ENCODE data around the gene ADCY1. TPM values are rescaled to one million over a fixed set of nuclear protein-coding genes. Genes with fewer than 3 reads are reported as not detected.
"Not testable (repeated sequence)": the region's sequence is repeated elsewhere in the genome, so short reads cannot be mapped to it uniquely, and the experiment has no call there.

ADCY1 gene
- total RNA-seq, 3 donors from 2014 or later (not counting 1 experiment from before 2014, with no cell fraction given), result 0.02 to 0.15 TPM; not detected in 1

- Mint-ChIP-seq H3K4me1 (peaks cover 22 to 31% of the 10 kb centered on the region in 2 donors), H3K27ac (no peak overlapping the region), H3K36me3 (peaks cover 13% of the 10 kb centered on the region), H3K9me3 (no peaks in the 10 kb centered on the region), H3K27me3 (ENCODE audit: low read depth in 2 of 2) (no peaks in the 10 kb centered on the region), H3K4me3 (no peak overlapping the region)
- WGBS (ENCODE audit: insufficient coverage), result 98% methylated on average over 3 of the region's 3 CpGs
- Histone ChIP-seq H3K4me1 (ENCODE audit: control insufficient read depth, insufficient read depth, low read length) (peaks cover 27% of the 10 kb centered on the region), H3K27ac (ENCODE audit: low read length) (no peak overlapping the region), H3K27me3 (ENCODE audit: control insufficient read depth, insufficient read depth, low read length) (no peaks in the 10 kb centered on the region), H3K36me3 (ENCODE audit: control insufficient read depth, insufficient read depth, low read length) (peaks cover 18% of the 10 kb centered on the region), H3K9me3 (ENCODE audit: control insufficient read depth, insufficient read depth, low read length) (no peaks in the 10 kb centered on the region), H3K4me3 (ENCODE audit: low read length) (no peak overlapping the region)
- intact Hi-C loops (cut with micrococcal nuclease), result no loop called here
- TF ChIP-seq CTCF (IDR thresholded peaks at IDR 0.05), result no peak
- ATAC-seq (no peak), DNase-seq (no peak)
Measured at GRCh38 chr7:45720989-45721388, 146.8 kb downstream of the ADCY1 start.

- 94% methylated on average over 22 of the region's 22 CpGs for WGBS (ENCODE audit: insufficient coverage)
- no peaks in the 10 kb centered on the region for H3K9me3 Mint-ChIP-seq
- H3K27ac Mint-ChIP-seq, result no peak overlapping the region
- no peak for TF ChIP-seq CTCF (IDR thresholded peaks at IDR 0.05)
- Histone ChIP-seq H3K4me1 (ENCODE audit: control insufficient read depth, insufficient read depth, low read length) (peaks cover 22% of the 10 kb centered on the region), H3K4me3 (ENCODE audit: low read length) (no peak overlapping the region), H3K27me3 (ENCODE audit: control insufficient read depth, insufficient read depth, low read length) (no peaks in the 10 kb centered on the region), H3K36me3 (ENCODE audit: control insufficient read depth, insufficient read depth, low read length) (peaks cover 24% of the 10 kb centered on the region), H3K27ac (ENCODE audit: low read length) (no peak overlapping the region), H3K9me3 (ENCODE audit: control insufficient read depth, insufficient read depth, low read length) (no peaks in the 10 kb centered on the region)
- H3K27me3 Mint-ChIP-seq (ENCODE audit: low read depth in 2 of 2), result no peaks in the 10 kb centered on the region
- no peak for DNase-seq
- no peak for ATAC-seq
- no peak overlapping the region for H3K4me3 Mint-ChIP-seq
- H3K36me3 Mint-ChIP-seq, result peaks cover 13% of the 10 kb centered on the region
- intact Hi-C loops (cut with micrococcal nuclease), result no loop called here
- H3K4me1 Mint-ChIP-seq, result peaks cover 15 to 24% of the 10 kb centered on the region in 2 donors
Measured at GRCh38 chr7:45721686-45722598, 147.8 kb downstream of the ADCY1 start.

- H3K36me3 Mint-ChIP-seq, result peaks cover 23% of the 10 kb centered on the region
Measured at GRCh38 chr7:45725231-45725630, 151.1 kb downstream of the ADCY1 start.

GRCh38 chr7:45726883-45727282, 152.7 kb downstream of the ADCY1 start:
- no peaks in the 10 kb centered on the region for H3K9me3 Mint-ChIP-seq
- no peak overlapping the region for H3K27ac ChIP-seq (ENCODE audit: low read length)
- ATAC-seq (no peak), DNase-seq (no peak)
- no peak overlapping the region for H3K4me3 ChIP-seq (ENCODE audit: low read length)
- no peaks in the 10 kb centered on the region for H3K27me3 ChIP-seq (ENCODE audit: control insufficient read depth, insufficient read depth, low read length)
- H3K4me1 Mint-ChIP-seq, result no peaks in the 10 kb centered on the region
- no peak overlapping the region for H3K4me3 Mint-ChIP-seq
- peaks cover 32% of the 10 kb centered on the region for H3K36me3 ChIP-seq (ENCODE audit: control insufficient read depth, insufficient read depth, low read length)
- H3K4me1 ChIP-seq (ENCODE audit: control insufficient read depth, insufficient read depth, low read length), result no peaks in the 10 kb centered on the region
- whole genome bisulfite sequencing (ENCODE audit: insufficient coverage), result 97% methylated on average over 29 of the region's 29 CpGs
- H3K36me3 Mint-ChIP-seq, result peaks cover 23% of the 10 kb centered on the region
- no peak overlapping the region for H3K27ac Mint-ChIP-seq
- no peak for TF ChIP-seq CTCF (IDR thresholded peaks at IDR 0.05)
- H3K9me3 ChIP-seq (ENCODE audit: control insufficient read depth, insufficient read depth, low read length), result no peaks in the 10 kb centered on the region
- intact Hi-C loops (cut with micrococcal nuclease), result no loop called here
- H3K27me3 Mint-ChIP-seq (ENCODE audit: low read depth in 2 of 2), result no peaks in the 10 kb centered on the region

More at GRCh38 chr7:45725231-45725630, 151.1 kb downstream of the ADCY1 start:
- H3K9me3 Mint-ChIP-seq; ATAC-seq; H3K27ac Mint-ChIP-seq; H3K9me3 ChIP-seq (ENCODE audit: control insufficient read depth, insufficient read depth, low read length); intact Hi-C loops (cut with micrococcal nuclease); H3K4me1 Mint-ChIP-seq; H3K27ac ChIP-seq (ENCODE audit: low read length); H3K4me3 ChIP-seq (ENCODE audit: low read length); H3K27me3 Mint-ChIP-seq (ENCODE audit: low read depth in 2 of 2); H3K4me1 ChIP-seq (ENCODE audit: control insufficient read depth, insufficient read depth, low read length); DNase-seq; H3K27me3 ChIP-seq (ENCODE audit: control insufficient read depth, insufficient read depth, low read length); H3K4me3 Mint-ChIP-seq: not testable (repeated sequence)
- H3K36me3 ChIP-seq (ENCODE audit: control insufficient read depth, insufficient read depth, low read length), result peaks cover 32% of the 10 kb centered on the region
- 94% methylated on average over 2 of the region's 2 CpGs for WGBS (ENCODE audit: insufficient coverage)

- H3K27ac Mint-ChIP-seq; H3K4me3 Mint-ChIP-seq; H3K27me3 ChIP-seq (ENCODE audit: control insufficient read depth, insufficient read depth, low read length); H3K4me3 ChIP-seq (ENCODE audit: low read length); intact Hi-C loops (cut with micrococcal nuclease); H3K27me3 Mint-ChIP-seq (ENCODE audit: low read depth in 2 of 2); H3K36me3 ChIP-seq (ENCODE audit: control insufficient read depth, insufficient read depth, low read length); H3K4me1 ChIP-seq (ENCODE audit: control insufficient read depth, insufficient read depth, low read length); DNase-seq; H3K9me3 Mint-ChIP-seq; H3K27ac ChIP-seq (ENCODE audit: low read length); ATAC-seq; H3K4me1 Mint-ChIP-seq; H3K9me3 ChIP-seq (ENCODE audit: control insufficient read depth, insufficient read depth, low read length): not testable (repeated sequence)
- peaks cover 10% of the 10 kb centered on the region for H3K36me3 Mint-ChIP-seq
- WGBS (ENCODE audit: insufficient coverage), result 88% methylated on average over 2 of the region's 5 CpGs
Measured at GRCh38 chr7:45731692-45732443, 157.7 kb downstream of the ADCY1 start.
